ENCODE measurements around the gene ZFR. TPM values are rescaled to one million over a fixed set of nuclear protein-coding genes. Genes with fewer than 3 reads are reported as not detected.

ZFR gene
- total RNA-seq, 2 donors from 2014 or later, result 59.1 to 67.9 TPM

GRCh38 chr5:32489791-32490562 lies 45.4 kb upstream of the ZFR start:
- Mint-ChIP-seq H3K27ac (no peak overlapping the region), H3K4me1 (no peaks in the 10 kb centered on the region)
- 47 to 51% methylated on average over 7 to 10 of the region's 10 CpGs for WGBS, 2 experiments (ENCODE audit: insufficient coverage in 1 of 2, insufficient read length in 1 of 2)

GRCh38 chr5:32487424-32487823 lies 42.9 kb upstream of the ZFR start:
- H3K4me1 ChIP-seq (ENCODE audit: control insufficient read depth, insufficient read depth, low read length), result no peaks in the 10 kb centered on the region
- Mint-ChIP-seq H3K4me3 (no peak overlapping the region), H3K9me3 (no peaks in the 10 kb centered on the region), H3K27ac (no peak overlapping the region), H3K27me3 (ENCODE audit: insufficient read depth) (peaks cover 38% of the 10 kb centered on the region), H3K4me1 (no peaks in the 10 kb centered on the region), H3K36me3 (ENCODE audit: low read depth) (no peaks in the 10 kb centered on the region)
- DNase-seq, result no peak
- H3K27me3 ChIP-seq (ENCODE audit: control insufficient read depth, insufficient read depth, low read length, poor library complexity, severe bottlenecking), result peaks cover 31% of the 10 kb centered on the region
- no peak overlapping the region for H3K4me3 ChIP-seq (ENCODE audit: low read length)
- no peaks in the 10 kb centered on the region for H3K9me3 ChIP-seq (ENCODE audit: control insufficient read depth, low read length)
- no peak overlapping the region for H3K9ac ChIP-seq (ENCODE audit: extremely low read depth, low read length, poor library complexity, severe bottlenecking)
- no peak overlapping the region for H3K27ac ChIP-seq (ENCODE audit: low read depth, low read length)
- WGBS, 2 experiments (ENCODE audit: insufficient coverage in 1 of 2, insufficient read length in 1 of 2), result 84 to 98% methylated on average over 4 to 5 of the region's 5 CpGs
- H3K36me3 ChIP-seq (ENCODE audit: control insufficient read depth, insufficient read depth, low read length), result no peaks in the 10 kb centered on the region
- no peak for TF ChIP-seq CTCF (conservative IDR thresholded peaks at IDR 0.05)

More at GRCh38 chr5:32489791-32490562, 45.4 kb upstream of the ZFR start:
- peak; percentile 89 for DNase-seq
- Histone ChIP-seq H3K36me3 (ENCODE audit: control insufficient read depth, insufficient read depth, low read length) (no peaks in the 10 kb centered on the region), H3K27ac (ENCODE audit: low read depth, low read length) (no peak overlapping the region), H3K4me3 (ENCODE audit: low read length) (no peak overlapping the region), H3K27me3 (ENCODE audit: control insufficient read depth, insufficient read depth, low read length, poor library complexity, severe bottlenecking) (peaks cover 38% of the 10 kb centered on the region), H3K9me3 (ENCODE audit: control insufficient read depth, low read length) (no peaks in the 10 kb centered on the region), H3K9ac (ENCODE audit: extremely low read depth, low read length, poor library complexity, severe bottlenecking) (no peak overlapping the region), H3K4me1 (ENCODE audit: control insufficient read depth, insufficient read depth, low read length) (no peaks in the 10 kb centered on the region)
- peak; percentile 88 for TF ChIP-seq CTCF (conservative IDR thresholded peaks at IDR 0.05)
- Mint-ChIP-seq H3K9me3 (no peaks in the 10 kb centered on the region), H3K4me3 (no peak overlapping the region), H3K27me3 (ENCODE audit: insufficient read depth) (peaks cover 37% of the 10 kb centered on the region), H3K36me3 (ENCODE audit: low read depth) (no peaks in the 10 kb centered on the region)

DNA sequence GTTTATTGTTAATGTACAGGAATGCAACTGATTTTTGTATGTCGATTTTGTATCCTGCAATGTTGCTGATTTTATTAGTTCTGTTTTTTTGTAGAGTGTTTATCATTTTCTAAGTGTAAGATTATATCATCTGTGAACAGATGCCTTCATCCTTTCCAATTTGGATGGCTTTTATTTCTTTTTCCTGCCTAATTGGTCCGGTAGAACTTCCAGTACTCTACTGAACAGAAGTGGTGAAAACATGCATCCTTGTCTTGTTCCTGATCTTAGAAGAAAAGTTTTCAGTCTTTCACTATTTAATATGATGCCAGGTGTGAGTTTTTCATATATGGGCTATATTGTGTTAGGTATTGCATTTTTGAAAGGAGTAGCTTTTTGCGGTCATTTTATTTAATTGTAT lies 42.5 kb upstream of the ZFR start:
- DNase-seq, result no peak
- Histone ChIP-seq H3K27me3 (ENCODE audit: control insufficient read depth, insufficient read depth, low read length, poor library complexity, severe bottlenecking) (peaks cover 31% of the 10 kb centered on the region), H3K36me3 (ENCODE audit: control insufficient read depth, insufficient read depth, low read length) (no peaks in the 10 kb centered on the region), H3K4me3 (ENCODE audit: low read length) (no peak overlapping the region), H3K27ac (ENCODE audit: low read depth, low read length) (no peak overlapping the region), H3K9me3 (ENCODE audit: control insufficient read depth, low read length) (no peaks in the 10 kb centered on the region), H3K4me1 (ENCODE audit: control insufficient read depth, insufficient read depth, low read length) (no peaks in the 10 kb centered on the region), H3K9ac (ENCODE audit: extremely low read depth, low read length, poor library complexity, severe bottlenecking) (no peak overlapping the region)
- H3K4me1 Mint-ChIP-seq, result no peaks in the 10 kb centered on the region
- 87 to 100% methylated on average over 3 of the region's 3 CpGs for WGBS, 2 experiments (ENCODE audit: insufficient coverage in 1 of 2, insufficient read length in 1 of 2)
- peaks cover 39% of the 10 kb centered on the region for H3K27me3 Mint-ChIP-seq (ENCODE audit: insufficient read depth)
- no peak overlapping the region for H3K4me3 Mint-ChIP-seq
- no peak for TF ChIP-seq CTCF (conservative IDR thresholded peaks at IDR 0.05)
- no peak overlapping the region for H3K27ac Mint-ChIP-seq
- no peaks in the 10 kb centered on the region for H3K9me3 Mint-ChIP-seq
- no peaks in the 10 kb centered on the region for H3K36me3 Mint-ChIP-seq (ENCODE audit: low read depth)

Measured in endodermal cell (in vitro differentiated cells).